Thoracic aorta (tissue), 2 donors: ENCODE measurements around the gene MX1. TPM values are rescaled to one million over a fixed set of nuclear protein-coding genes. Genes with fewer than 3 reads are reported as not detected.

Source experiments
- ATAC-seq: fragments of 150-250 bp; one replicate; pipeline ENCODE4 v1.8.0; 2017; ENCODE audit warnings: low read depth; ENCODE audit not compliant: insufficient number of reproducible peaks, low FRiP score
- DNase-seq: peaks from one replicate; pipeline ENCODE4 v3.0.0-alpha.2; 2020; ENCODE audit warnings: low spot score
- H3K27ac ChIP-seq, 2 donors: fragments of 200-600 bp; sonication (generic); 1 replicate in 1 of 2; 2 replicates in 1 of 2; pipeline ENCODE4 v1.5.1; 2016; ENCODE audit warnings: mild to moderate bottlenecking in 2 of 2, moderate library complexity in 2 of 2
- H3K27me3 ChIP-seq: fragments of 200-600 bp; sonication (generic); replicated peaks from 2 replicates; pipeline ENCODE4 v1.6.0; 2016; ENCODE audit warnings: mild to moderate bottlenecking; ENCODE audit not compliant: insufficient read depth
- H3K36me3 ChIP-seq: fragments of 200-600 bp; sonication (generic); one replicate; pipeline ENCODE4 v1.5.1; 2016
- H3K4me1 ChIP-seq, 2 donors: fragments of 200-600 bp; sonication (generic); 1 replicate in 1 of 2; 2 replicates in 1 of 2; pipeline versions ENCODE4 v1.5.1 to v1.6.0; 2016; ENCODE audit warnings: low read depth in 2 of 2, mild to moderate bottlenecking in 1 of 2; ENCODE audit not compliant: control insufficient read depth in 1 of 2
- H3K4me3 ChIP-seq: fragments of 200-600 bp; sonication (generic); 2 replicates; pipeline ENCODE4 v1.5.1; 2016; ENCODE audit warnings: mild to moderate bottlenecking
- H3K9me3 ChIP-seq: fragments of 200-600 bp; sonication (generic); 2 replicates; pipeline ENCODE4 v1.5.1; 2016
- CTCF ChIP-seq: fragments of 200-600 bp; sonication (generic); IDR thresholded peaks from one replicate; pipeline ENCODE4 v1.5.1; 2019; ENCODE audit warnings: antibody characterized with exemption
- total RNA-seq, 2 donors: library from RNA; depleted of rRNA; stranded (reverse); fragments of >200 nt; gene quantifications; one replicate each; pipeline versions ENCODE4 v1.1.0 to v1.2.3, GENCODE V29; 2016

MX1 gene
- total RNA-seq, 2 donors from 2014 or later: 60.0 to 79.9 TPM

- no peak overlapping the region for H3K4me3 ChIP-seq
- DNase-seq (no peak), ATAC-seq (no peak)
- peaks cover 0 to 4% of the 10 kb centered on the region in 2 donors for H3K4me1 ChIP-seq
- H3K9me3 ChIP-seq: no peaks in the 10 kb centered on the region
- no peaks in the 10 kb centered on the region for H3K36me3 ChIP-seq
- no peaks in the 10 kb centered on the region for H3K27me3 ChIP-seq
- TF ChIP-seq CTCF: no peak
- no peak overlapping the region for H3K27ac ChIP-seq
These were observed 65.4 kb downstream of the MX1 start for GRCh38 chr21:41491412-41491811.

GRCh38 chr21:41494242-41494641 lies 68.2 kb downstream of the MX1 start:
- H3K36me3 ChIP-seq: no peaks in the 10 kb centered on the region
- no peaks in the 10 kb centered on the region for H3K27me3 ChIP-seq
- no peaks in the 10 kb centered on the region for H3K4me1 ChIP-seq
- no peak overlapping the region for H3K4me3 ChIP-seq
- H3K9me3 ChIP-seq: no peaks in the 10 kb centered on the region
- ATAC-seq (no peak), DNase-seq (no peak)
- TF ChIP-seq CTCF: no peak
- no peak overlapping the region for H3K27ac ChIP-seq

GRCh38 chr21:41497008-41497407 lies 71.0 kb downstream of the MX1 start:
- ATAC-seq: no peak
- DNase-seq: no peak
- no peaks in the 10 kb centered on the region for H3K9me3 ChIP-seq

GRCh38 chr21:41497788-41498187 lies 71.7 kb downstream of the MX1 start:
- TF ChIP-seq CTCF: no peak
- Histone ChIP-seq H3K27me3 (no peaks in the 10 kb centered on the region), H3K4me1 (no peaks in the 10 kb centered on the region), H3K9me3 (no peaks in the 10 kb centered on the region), H3K4me3 (no peak overlapping the region), H3K36me3 (no peaks in the 10 kb centered on the region), H3K27ac (no peak overlapping the region)
- DNase-seq: no peak
- no peak for ATAC-seq

More at GRCh38 chr21:41497008-41497407, 71.0 kb downstream of the MX1 start:
- Histone ChIP-seq H3K27ac (no peak overlapping the region), H3K27me3 (no peaks in the 10 kb centered on the region), H3K36me3 (no peaks in the 10 kb centered on the region), H3K4me3 (no peak overlapping the region), H3K4me1 (no peaks in the 10 kb centered on the region)
- no peak for TF ChIP-seq CTCF

- Histone ChIP-seq H3K27ac (no peak overlapping the region), H3K4me3 (no peak overlapping the region), H3K36me3 (no peaks in the 10 kb centered on the region), H3K4me1 (no peaks in the 10 kb centered on the region), H3K9me3 (no peaks in the 10 kb centered on the region), H3K27me3 (no peaks in the 10 kb centered on the region)
- DNase-seq (no peak), ATAC-seq (no peak)
- no peak for TF ChIP-seq CTCF
These were observed 73.9 kb downstream of the MX1 start for GRCh38 chr21:41499920-41500319.
